ENCODE results near the gene CLTCL1. TPM values are rescaled to one million over a fixed set of nuclear protein-coding genes. Genes with fewer than 3 reads are reported as not detected.

The CLTCL1 gene
- total and polyA plus RNA-seq, 2 experiments from 2014 or later: 6.6 to 15.1 TPM

DNA sequence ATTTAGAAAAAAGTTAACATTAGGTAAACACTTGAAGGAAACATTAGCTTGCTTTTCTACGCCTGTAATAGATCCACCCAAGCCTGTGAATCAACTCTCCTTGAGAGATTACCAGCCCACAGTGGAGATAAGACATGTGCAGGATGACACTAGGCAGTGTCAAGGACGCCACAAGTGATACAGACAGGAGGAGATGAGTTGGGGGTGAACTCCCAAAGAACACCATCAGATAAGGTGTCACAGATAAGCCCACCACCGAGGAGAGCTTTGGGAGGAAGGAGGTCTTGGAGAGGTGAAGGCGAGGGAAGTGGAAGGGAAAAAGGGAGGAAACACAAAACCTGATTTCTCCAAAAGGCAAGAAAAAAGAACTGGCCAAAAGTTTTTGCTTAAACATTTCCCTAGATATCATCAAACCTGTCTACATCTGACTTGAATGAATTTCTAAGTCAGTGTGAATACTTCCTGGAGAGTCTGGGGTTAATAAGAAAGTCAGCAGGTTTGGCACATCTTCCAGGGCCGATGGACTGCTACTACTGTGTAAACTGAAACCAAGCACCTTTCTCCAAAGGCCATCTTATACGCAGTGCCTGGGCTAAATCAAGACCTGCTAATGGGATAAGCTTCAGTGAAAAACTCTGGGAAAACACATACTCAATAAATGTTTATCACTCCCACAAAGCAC lies 15.5 kb downstream of the CLTCL1 start (continued):
- TF ChIP-seq, protein P1, sequence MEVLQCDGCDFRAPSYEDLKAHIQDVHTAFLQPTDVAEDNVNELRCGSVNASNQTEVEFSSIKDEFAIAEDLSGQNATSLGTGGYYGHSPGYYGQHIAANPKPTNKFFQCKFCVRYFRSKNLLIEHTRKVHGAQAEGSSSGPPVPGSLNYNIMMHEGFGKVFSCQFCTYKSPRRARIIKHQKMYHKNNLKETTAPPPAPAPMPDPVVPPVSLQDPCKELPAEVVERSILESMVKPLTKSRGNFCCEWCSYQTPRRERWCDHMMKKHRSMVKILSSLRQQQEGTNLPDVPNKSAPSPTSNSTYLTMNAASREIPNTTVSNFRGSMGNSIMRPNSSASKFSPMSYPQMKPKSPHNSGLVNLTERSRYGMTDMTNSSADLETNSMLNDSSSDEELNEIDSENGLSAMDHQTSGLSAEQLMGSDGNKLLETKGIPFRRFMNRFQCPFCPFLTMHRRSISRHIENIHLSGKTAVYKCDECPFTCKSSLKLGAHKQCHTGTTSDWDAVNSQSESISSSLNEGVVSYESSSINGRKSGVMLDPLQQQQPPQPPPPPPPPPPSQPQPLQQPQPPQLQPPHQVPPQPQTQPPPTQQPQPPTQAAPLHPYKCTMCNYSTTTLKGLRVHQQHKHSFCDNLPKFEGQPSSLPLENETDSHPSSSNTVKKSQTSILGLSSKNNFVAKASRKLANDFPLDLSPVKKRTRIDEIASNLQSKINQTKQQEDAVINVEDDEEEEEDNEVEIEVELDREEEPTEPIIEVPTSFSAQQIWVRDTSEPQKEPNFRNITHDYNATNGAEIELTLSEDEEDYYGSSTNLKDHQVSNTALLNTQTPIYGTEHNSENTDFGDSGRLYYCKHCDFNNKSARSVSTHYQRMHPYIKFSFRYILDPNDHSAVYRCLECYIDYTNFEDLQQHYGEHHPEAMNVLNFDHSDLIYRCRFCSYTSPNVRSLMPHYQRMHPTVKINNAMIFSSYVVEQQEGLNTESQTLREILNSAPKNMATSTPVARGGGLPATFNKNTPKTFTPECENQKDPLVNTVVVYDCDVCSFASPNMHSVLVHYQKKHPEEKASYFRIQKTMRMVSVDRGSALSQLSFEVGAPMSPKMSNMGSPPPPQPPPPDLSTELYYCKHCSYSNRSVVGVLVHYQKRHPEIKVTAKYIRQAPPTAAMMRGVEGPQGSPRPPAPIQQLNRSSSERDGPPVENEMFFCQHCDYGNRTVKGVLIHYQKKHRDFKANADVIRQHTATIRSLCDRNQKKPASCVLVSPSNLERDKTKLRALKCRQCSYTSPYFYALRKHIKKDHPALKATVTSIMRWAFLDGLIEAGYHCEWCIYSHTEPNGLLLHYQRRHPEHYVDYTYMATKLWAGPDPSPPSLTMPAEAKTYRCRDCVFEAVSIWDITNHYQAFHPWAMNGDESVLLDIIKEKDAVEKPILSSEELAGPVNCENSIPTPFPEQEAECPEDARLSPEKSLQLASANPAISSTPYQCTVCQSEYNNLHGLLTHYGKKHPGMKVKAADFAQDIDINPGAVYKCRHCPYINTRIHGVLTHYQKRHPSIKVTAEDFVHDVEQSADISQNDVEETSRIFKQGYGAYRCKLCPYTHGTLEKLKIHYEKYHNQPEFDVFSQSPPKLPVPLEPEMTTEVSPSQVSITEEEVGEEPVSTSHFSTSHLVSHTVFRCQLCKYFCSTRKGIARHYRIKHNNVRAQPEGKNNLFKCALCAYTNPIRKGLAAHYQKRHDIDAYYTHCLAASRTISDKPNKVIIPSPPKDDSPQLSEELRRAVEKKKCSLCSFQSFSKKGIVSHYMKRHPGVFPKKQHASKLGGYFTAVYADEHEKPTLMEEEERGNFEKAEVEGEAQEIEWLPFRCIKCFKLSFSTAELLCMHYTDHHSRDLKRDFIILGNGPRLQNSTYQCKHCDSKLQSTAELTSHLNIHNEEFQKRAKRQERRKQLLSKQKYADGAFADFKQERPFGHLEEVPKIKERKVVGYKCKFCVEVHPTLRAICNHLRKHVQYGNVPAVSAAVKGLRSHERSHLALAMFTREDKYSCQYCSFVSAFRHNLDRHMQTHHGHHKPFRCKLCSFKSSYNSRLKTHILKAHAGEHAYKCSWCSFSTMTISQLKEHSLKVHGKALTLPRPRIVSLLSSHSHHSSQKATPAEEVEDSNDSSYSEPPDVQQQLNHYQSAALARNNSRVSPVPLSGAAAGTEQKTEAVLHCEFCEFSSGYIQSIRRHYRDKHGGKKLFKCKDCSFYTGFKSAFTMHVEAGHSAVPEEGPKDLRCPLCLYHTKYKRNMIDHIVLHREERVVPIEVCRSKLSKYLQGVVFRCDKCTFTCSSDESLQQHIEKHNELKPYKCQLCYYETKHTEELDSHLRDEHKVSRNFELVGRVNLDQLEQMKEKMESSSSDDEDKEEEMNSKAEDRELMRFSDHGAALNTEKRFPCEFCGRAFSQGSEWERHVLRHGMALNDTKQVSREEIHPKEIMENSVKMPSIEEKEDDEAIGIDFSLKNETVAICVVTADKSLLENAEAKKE (CRISPR knock-in tag; IDR thresholded peaks at IDR 0.05): no peak
- no peak for TF ChIP-seq NANOG (IDR thresholded peaks at IDR 0.05; ENCODE audit: borderline replicate concordance)

DNA sequence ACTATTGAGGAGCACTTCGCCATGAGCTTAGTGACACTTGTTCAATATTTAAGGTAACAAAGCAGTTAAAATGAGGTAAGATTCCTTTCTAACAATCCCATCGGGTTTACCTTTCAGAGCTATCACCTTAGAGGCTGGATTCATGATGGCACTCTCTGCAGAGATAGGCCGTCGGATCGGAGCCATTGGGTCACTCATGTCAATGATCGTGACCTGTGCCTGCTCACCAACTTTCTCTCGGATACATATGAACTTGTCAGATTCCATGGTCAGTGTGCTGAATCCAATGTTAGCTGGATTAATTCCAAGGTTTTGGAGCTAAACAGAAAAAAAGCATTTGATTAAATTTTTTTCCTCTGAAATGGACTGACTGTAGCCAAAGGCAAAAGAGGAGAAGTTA lies 16.0 kb downstream of the CLTCL1 start:
- no peaks in the 10 kb centered on the region for H3K36me3 ChIP-seq (ENCODE audit: insufficient read depth)
- peaks cover 4% of the 10 kb centered on the region for H3K27me3 Mint-ChIP-seq (ENCODE audit: insufficient read depth, low read depth, poor library complexity)
- DNase-seq (ENCODE audit: low spot score) (no peak), ATAC-seq (no peak)
- H4K20me1 ChIP-seq (replicated peaks; ENCODE audit: insufficient read depth): peaks cover 5% of the 10 kb centered on the region; the same call in 1 of the 2 replicates
- H3K79me2 ChIP-seq (replicated peaks; ENCODE audit: insufficient read depth): peaks cover 13% of the 10 kb centered on the region; the same call in 1 of the 2 replicates
- H3K27ac Mint-ChIP-seq: no peak overlapping the region
- H3K27ac ChIP-seq (ENCODE audit: low read depth): no peak overlapping the region
- H3K4me3 Mint-ChIP-seq: no peak overlapping the region
- H3K4me1 Mint-ChIP-seq: peaks cover 5% of the 10 kb centered on the region; the same call in 2 of the 3 replicates
- H3F3A ChIP-seq (replicated peaks; ENCODE audit: low read depth): no peaks in the 10 kb centered on the region
- no peak overlapping the region for H2AFZ ChIP-seq
- H3K4me1 ChIP-seq (ENCODE audit: insufficient read depth): peaks cover 7% of the 10 kb centered on the region
- H3K4me3 ChIP-seq: no peak overlapping the region
- H3K27me3 ChIP-seq (ENCODE audit: insufficient read depth): no peaks in the 10 kb centered on the region
- H3K4me2 ChIP-seq: no peak overlapping the region
- no peaks in the 10 kb centered on the region for H3K9me3 Mint-ChIP-seq
- no peaks in the 10 kb centered on the region for H3K36me3 Mint-ChIP-seq (ENCODE audit: low read depth)
- no peaks in the 10 kb centered on the region for H3K9me2 ChIP-seq (ENCODE audit: insufficient read depth)
- TF ChIP-seq STAT1 (IDR thresholded peaks at IDR 0.05; ENCODE audit: unreplicated experiment): no peak
- TF ChIP-seq EZH2phosphoT487 (IDR thresholded peaks at IDR 0.05; ENCODE audit: unreplicated experiment): no peak
- TF ChIP-seq, protein P1 (CRISPR knock-in tag; IDR thresholded peaks at IDR 0.05): no peak
- TF ChIP-seq NANOG (IDR thresholded peaks at IDR 0.05; ENCODE audit: borderline replicate concordance): no peak

All from GM23338 (cell line).